ENCODE measurements around the gene GCK.

GCK gene

GRCh38 chr7:44189286-44189992, at the start of gene GCK:
Gene GCK, minus strand, starts transcription at chr7:44189439. Its CDS starts 486 bp downstream, at chr7:44188953.
- DNase-seq (ENCODE audit: low read depth in 2 of 2): no peak

- no peak for DNase-seq (ENCODE audit: low read depth in 2 of 2)
Measured at GRCh38 chr7:44238116-44238695, 49.0 kb upstream of the GCK start.

- no peak for DNase-seq (ENCODE audit: low read depth in 2 of 2)
Measured at GRCh38 chr7:44237696-44238095, 48.5 kb upstream of the GCK start.

- no peak for DNase-seq (ENCODE audit: low read depth in 2 of 2)
Measured at GRCh38 chr7:44236333-44236728, 47.1 kb upstream of the GCK start.

GRCh38 chr7:44235582-44236332, 46.5 kb upstream of the GCK start:
- no peak for DNase-seq (ENCODE audit: low read depth in 2 of 2)

- no peak for DNase-seq (ENCODE audit: low read depth in 2 of 2)
Measured at GRCh38 chr7:44235066-44235465, 45.8 kb upstream of the GCK start.

- DNase-seq (ENCODE audit: low read depth in 2 of 2): no peak
Measured at GRCh38 chr7:44232901-44233715, 43.9 kb upstream of the GCK start.

GRCh38 chr7:44232396-44232795, 43.2 kb upstream of the GCK start:
- no peak for DNase-seq (ENCODE audit: low read depth in 2 of 2)

- no peak for DNase-seq (ENCODE audit: low read depth in 2 of 2)
Measured at GRCh38 chr7:44231088-44231487, 41.8 kb upstream of the GCK start.

- no peak for DNase-seq (ENCODE audit: low read depth in 2 of 2)
Measured at GRCh38 chr7:44230286-44230685, 41.0 kb upstream of the GCK start.

GRCh38 chr7:44229546-44230105, 40.4 kb upstream of the GCK start:
- DNase-seq (ENCODE audit: low read depth in 2 of 2): no peak

- no peak for DNase-seq (ENCODE audit: low read depth in 2 of 2)
Measured at GRCh38 chr7:44228571-44229350, 39.5 kb upstream of the GCK start.

- DNase-seq (ENCODE audit: low read depth in 2 of 2): no peak
Measured at GRCh38 chr7:44227911-44228310, 38.7 kb upstream of the GCK start.

- DNase-seq (ENCODE audit: low read depth in 2 of 2): no peak
Measured at GRCh38 chr7:44226396-44226753, 37.1 kb upstream of the GCK start.

- DNase-seq (ENCODE audit: low read depth in 2 of 2): no peak
Measured at GRCh38 chr7:44225566-44226395, 36.5 kb upstream of the GCK start.

- DNase-seq (ENCODE audit: low read depth in 2 of 2): no peak
Measured at GRCh38 chr7:44224974-44225565, 35.8 kb upstream of the GCK start.

- DNase-seq (ENCODE audit: low read depth in 2 of 2): no peak
Measured at GRCh38 chr7:44224080-44224973, 35.1 kb upstream of the GCK start.

GRCh38 chr7:44223362-44224079, 34.3 kb upstream of the GCK start:
- no peak for DNase-seq (ENCODE audit: low read depth in 2 of 2)
